Measurements from ENCODE around the gene SCNN1B. TPM values are rescaled to one million over a fixed set of nuclear protein-coding genes. Genes with fewer than 3 reads are reported as not detected.
"Not testable (repeated sequence)": the region's sequence is repeated elsewhere in the genome, so short reads cannot be mapped to it uniquely, and the experiment has no call there.

The SCNN1B gene
- total and polyA plus RNA-seq, 2 donors = 0.28 to 4.8 TPM

DNA sequence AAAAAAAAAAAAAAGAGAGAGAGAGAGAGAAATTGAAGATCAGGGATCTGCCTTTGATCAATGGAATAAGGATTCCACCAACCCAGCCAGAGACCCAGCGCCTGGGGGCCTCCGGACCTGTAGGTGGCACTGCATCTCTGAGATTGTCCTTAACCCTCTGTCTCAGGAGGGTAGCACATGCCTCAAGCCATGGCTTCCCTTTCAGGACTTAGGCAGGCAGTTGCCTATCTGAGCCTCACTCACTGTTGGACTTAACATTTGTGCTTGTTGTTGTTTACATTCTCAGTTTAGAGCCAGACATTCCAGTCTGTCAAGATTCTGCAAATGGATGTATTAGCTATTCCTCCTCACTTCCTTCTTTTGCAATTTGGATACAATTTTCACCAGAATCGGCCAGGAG, 5.1 kb upstream of the SCNN1B start:
- H3K36me3 ChIP-seq (ENCODE audit: control insufficient read depth in 2 of 2, insufficient read depth in 2 of 2, low read length in 1 of 2) = no peaks in the 10 kb centered on the region
- H3K4me1 ChIP-seq (ENCODE audit: control insufficient read depth in 2 of 2, insufficient read depth in 2 of 2, low read length in 2 of 2) = no peaks in the 10 kb centered on the region
- no peak for DNase-seq (ENCODE audit: low read depth in 6 of 9, low spot score in 9 of 9)
- no peak overlapping the region for H3K27ac ChIP-seq (ENCODE audit: low read depth in 1 of 2, low read length in 1 of 2)
- no peaks in the 10 kb centered on the region for H3K9me3 ChIP-seq (ENCODE audit: control insufficient read depth in 2 of 2, insufficient read depth in 1 of 2, low read length in 1 of 2)
- no peak overlapping the region for H3K4me3 ChIP-seq (ENCODE audit: low read length in 2 of 2)
- 93% methylated on average over 3 of the region's 3 CpGs for WGBS
- H3K27me3 ChIP-seq (ENCODE audit: control insufficient read depth in 2 of 2, insufficient read depth in 1 of 2, low read length in 1 of 2) = peaks cover 5 to 7% of the 10 kb centered on the region in 2 donors

DNA sequence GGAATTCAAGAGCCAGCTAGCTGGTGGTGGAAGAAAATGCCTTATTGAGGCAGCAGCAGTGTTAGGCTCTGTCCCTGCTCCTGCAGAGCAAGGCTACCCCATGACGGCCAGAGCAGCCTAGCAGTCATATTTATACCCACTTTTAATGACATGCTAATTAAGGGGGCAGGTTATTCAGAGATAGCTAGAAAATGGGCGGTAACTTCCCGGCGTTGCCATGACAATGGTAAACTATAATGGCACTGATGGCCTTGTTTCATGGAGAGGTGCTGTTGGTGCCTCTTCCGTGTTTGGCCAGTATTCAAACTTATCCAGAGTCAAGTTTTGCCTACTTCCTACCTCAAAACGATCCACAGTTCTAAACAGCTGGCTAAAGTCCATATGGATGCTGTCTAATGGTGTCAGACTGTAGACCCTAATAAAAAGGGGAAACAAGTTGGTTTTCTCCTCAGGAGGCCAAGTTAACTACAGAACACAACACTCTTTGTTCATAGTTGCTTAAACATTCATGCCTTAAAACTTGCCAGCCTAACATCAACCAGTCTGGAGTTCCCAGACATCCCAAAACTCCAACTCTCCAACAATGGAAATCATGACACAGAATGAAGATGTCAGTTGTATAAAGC, 3.7 kb upstream of the SCNN1B start:
- no peak overlapping the region for H3K27ac ChIP-seq (ENCODE audit: low read depth in 1 of 2, low read length in 1 of 2)
- peaks cover 14 to 20% of the 10 kb centered on the region in 2 donors for H3K27me3 ChIP-seq (ENCODE audit: control insufficient read depth in 2 of 2, insufficient read depth in 1 of 2, low read length in 1 of 2)
- H3K9me3 ChIP-seq (ENCODE audit: control insufficient read depth in 2 of 2, insufficient read depth in 1 of 2, low read length in 1 of 2) = no peaks in the 10 kb centered on the region
- WGBS = 79% methylated on average over 6 of the region's 6 CpGs
- DNase-seq (ENCODE audit: low read depth in 6 of 9, low spot score in 9 of 9) = no peak
- H3K36me3 ChIP-seq (ENCODE audit: control insufficient read depth in 2 of 2, insufficient read depth in 2 of 2, low read length in 1 of 2) = no peaks in the 10 kb centered on the region
- H3K4me3 ChIP-seq (ENCODE audit: low read length in 2 of 2) = no peak overlapping the region
- H3K4me1 ChIP-seq (ENCODE audit: control insufficient read depth in 2 of 2, insufficient read depth in 2 of 2, low read length in 2 of 2) = no peaks in the 10 kb centered on the region

DNA sequence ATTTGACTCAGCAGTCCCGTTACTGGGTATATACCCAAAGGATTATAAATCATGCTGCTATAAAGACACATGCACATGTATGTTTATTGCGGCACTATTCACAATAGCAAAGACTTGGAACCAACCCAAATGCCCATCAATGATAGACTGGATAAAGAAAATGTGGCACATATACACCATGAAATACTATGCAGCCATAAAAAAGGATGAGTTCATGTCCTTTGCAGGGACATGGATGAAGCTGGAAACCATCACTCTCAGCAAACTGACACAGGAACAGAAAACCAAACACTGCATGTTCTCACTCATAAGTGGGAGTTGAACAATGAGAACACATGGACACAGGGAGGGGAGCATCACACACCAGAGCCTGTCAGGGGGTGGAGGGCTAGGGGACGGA, 2.3 kb upstream of the SCNN1B start:
- not testable (repeated sequence) for H3K4me3 ChIP-seq (ENCODE audit: low read length in 2 of 2); H3K36me3 ChIP-seq (ENCODE audit: control insufficient read depth in 2 of 2, insufficient read depth in 2 of 2, low read length in 1 of 2); H3K9me3 ChIP-seq (ENCODE audit: control insufficient read depth in 2 of 2, insufficient read depth in 1 of 2, low read length in 1 of 2); H3K27ac ChIP-seq (ENCODE audit: low read depth in 1 of 2, low read length in 1 of 2); H3K4me1 ChIP-seq (ENCODE audit: control insufficient read depth in 2 of 2, insufficient read depth in 2 of 2, low read length in 2 of 2); DNase-seq (ENCODE audit: low read depth in 6 of 9, low spot score in 9 of 9)
- peaks cover 14 to 24% of the 10 kb centered on the region in 2 donors for H3K27me3 ChIP-seq (ENCODE audit: control insufficient read depth in 2 of 2, insufficient read depth in 1 of 2, low read length in 1 of 2)
- whole genome bisulfite sequencing = 44% methylated on average over 2 of the region's 3 CpGs

DNA sequence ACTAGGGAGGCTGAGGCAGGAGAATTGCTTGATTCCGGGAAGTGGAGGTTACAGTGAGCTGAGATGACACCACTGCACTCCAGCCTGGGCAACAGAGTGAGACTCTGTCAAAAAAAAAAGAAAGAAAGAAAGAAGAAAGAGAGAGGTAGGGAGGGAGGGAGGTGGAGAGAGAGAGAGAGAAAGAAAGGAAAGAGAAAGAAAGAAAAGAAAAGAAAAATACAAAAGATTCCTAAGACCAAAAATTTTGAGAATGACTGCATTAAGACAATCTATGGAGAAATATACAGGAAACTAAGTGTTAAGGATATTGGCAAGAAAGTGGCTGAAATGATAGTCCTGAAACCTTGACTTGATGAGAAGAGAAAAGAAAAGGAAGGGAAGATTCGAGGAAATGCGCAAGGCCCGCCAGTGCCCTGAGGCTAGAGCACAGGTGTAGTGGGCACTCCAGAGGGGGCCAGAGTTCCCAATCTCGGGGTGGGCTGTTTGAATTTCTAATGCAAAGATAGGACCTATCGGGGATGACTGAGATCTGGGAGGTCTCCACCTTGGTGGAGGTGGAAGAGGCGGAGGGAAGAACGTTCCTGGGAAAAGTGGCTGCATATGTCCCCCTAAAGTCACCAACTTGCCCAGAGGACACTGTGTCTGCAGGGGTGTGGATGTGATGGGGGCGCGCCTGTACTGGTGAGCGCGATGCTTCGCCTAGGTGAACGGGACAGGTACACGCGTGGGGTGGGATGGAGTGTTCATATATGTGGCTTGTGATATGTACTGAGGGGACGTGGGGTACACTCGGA, 654 bp upstream of the SCNN1B start:
- Histone ChIP-seq H3K36me3 (ENCODE audit: control insufficient read depth in 2 of 2, insufficient read depth in 2 of 2, low read length in 1 of 2) (no peaks in the 10 kb centered on the region), H3K4me1 (ENCODE audit: control insufficient read depth in 2 of 2, insufficient read depth in 2 of 2, low read length in 2 of 2) (no peaks in the 10 kb centered on the region), H3K27ac (ENCODE audit: low read depth in 1 of 2, low read length in 1 of 2) (no peak overlapping the region), H3K27me3 (ENCODE audit: control insufficient read depth in 2 of 2, insufficient read depth in 1 of 2, low read length in 1 of 2) (peaks cover 14 to 25% of the 10 kb centered on the region in 2 donors), H3K4me3 (ENCODE audit: low read length in 2 of 2) (no peak overlapping the region), H3K9me3 (ENCODE audit: control insufficient read depth in 2 of 2, insufficient read depth in 1 of 2, low read length in 1 of 2) (no peaks in the 10 kb centered on the region)
- no peak for DNase-seq (ENCODE audit: low read depth in 6 of 9, low spot score in 9 of 9)
- 25% methylated on average over 18 of the region's 18 CpGs for WGBS

DNA sequence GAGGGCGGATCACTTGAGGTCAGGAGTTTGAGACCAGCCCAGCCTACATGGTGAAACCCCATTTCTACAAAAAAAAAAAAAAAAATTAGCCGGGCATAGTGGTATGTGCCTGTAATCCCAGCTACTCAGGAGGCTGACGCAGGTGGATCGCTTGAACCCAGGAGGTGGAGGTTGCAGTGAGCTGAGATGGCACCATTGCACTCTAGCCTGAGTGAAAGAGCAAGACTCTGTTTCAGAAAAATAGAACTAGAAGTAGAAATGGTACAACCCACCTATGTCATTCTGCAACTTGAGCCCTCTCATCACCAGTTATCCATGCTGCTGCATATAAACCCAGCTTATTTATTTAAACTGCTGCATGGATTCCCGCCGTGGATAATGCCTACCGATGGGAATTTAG, 1.6 kb downstream of the SCNN1B start:
- Histone ChIP-seq H3K9me3 (ENCODE audit: control insufficient read depth in 2 of 2, insufficient read depth in 1 of 2, low read length in 1 of 2) (no peaks in the 10 kb centered on the region), H3K36me3 (ENCODE audit: control insufficient read depth in 2 of 2, insufficient read depth in 2 of 2, low read length in 1 of 2) (no peaks in the 10 kb centered on the region), H3K27me3 (ENCODE audit: control insufficient read depth in 2 of 2, insufficient read depth in 1 of 2, low read length in 1 of 2) (peaks cover 14 to 25% of the 10 kb centered on the region in 2 donors), H3K4me1 (ENCODE audit: control insufficient read depth in 2 of 2, insufficient read depth in 2 of 2, low read length in 2 of 2) (no peaks in the 10 kb centered on the region), H3K27ac (ENCODE audit: low read depth in 1 of 2, low read length in 1 of 2) (no peak overlapping the region), H3K4me3 (ENCODE audit: low read length in 2 of 2) (no peak overlapping the region)
- WGBS = 94% methylated on average over 7 of the region's 7 CpGs
- no peak for DNase-seq (ENCODE audit: low read depth in 6 of 9, low spot score in 9 of 9)

DNA sequence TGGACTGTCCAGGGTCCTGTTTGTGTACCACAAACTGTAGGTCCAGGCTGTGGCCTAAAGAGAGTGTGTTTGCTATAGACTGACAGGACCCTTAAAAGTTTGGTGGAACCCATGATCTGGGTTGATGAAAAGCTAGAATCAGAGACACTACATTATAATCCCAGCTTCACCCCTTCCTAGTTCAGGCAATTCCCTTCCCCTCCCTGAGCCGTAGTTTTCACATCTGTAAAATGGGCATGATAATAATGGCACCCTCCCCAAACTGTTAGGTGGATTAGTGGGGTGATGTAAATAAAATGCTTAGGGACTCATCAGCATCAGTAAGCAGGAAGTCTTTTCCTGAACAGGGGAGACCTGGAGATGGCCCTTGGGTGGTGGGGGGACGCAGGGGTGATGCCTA, 2.5 kb downstream of the SCNN1B start:
- H3K4me3 ChIP-seq (ENCODE audit: low read length in 2 of 2) = no peak overlapping the region
- H3K4me1 ChIP-seq (ENCODE audit: control insufficient read depth in 2 of 2, insufficient read depth in 2 of 2, low read length in 2 of 2) = no peaks in the 10 kb centered on the region
- WGBS = 99% methylated on average over 2 of the region's 2 CpGs
- H3K9me3 ChIP-seq (ENCODE audit: control insufficient read depth in 2 of 2, insufficient read depth in 1 of 2, low read length in 1 of 2) = no peaks in the 10 kb centered on the region
- DNase-seq (ENCODE audit: low read depth in 6 of 9, low spot score in 9 of 9) = no peak
- peaks cover 14 to 25% of the 10 kb centered on the region in 2 donors for H3K27me3 ChIP-seq (ENCODE audit: control insufficient read depth in 2 of 2, insufficient read depth in 1 of 2, low read length in 1 of 2)
- no peak overlapping the region for H3K27ac ChIP-seq (ENCODE audit: low read depth in 1 of 2, low read length in 1 of 2)
- H3K36me3 ChIP-seq (ENCODE audit: control insufficient read depth in 2 of 2, insufficient read depth in 2 of 2, low read length in 1 of 2) = no peaks in the 10 kb centered on the region

DNA sequence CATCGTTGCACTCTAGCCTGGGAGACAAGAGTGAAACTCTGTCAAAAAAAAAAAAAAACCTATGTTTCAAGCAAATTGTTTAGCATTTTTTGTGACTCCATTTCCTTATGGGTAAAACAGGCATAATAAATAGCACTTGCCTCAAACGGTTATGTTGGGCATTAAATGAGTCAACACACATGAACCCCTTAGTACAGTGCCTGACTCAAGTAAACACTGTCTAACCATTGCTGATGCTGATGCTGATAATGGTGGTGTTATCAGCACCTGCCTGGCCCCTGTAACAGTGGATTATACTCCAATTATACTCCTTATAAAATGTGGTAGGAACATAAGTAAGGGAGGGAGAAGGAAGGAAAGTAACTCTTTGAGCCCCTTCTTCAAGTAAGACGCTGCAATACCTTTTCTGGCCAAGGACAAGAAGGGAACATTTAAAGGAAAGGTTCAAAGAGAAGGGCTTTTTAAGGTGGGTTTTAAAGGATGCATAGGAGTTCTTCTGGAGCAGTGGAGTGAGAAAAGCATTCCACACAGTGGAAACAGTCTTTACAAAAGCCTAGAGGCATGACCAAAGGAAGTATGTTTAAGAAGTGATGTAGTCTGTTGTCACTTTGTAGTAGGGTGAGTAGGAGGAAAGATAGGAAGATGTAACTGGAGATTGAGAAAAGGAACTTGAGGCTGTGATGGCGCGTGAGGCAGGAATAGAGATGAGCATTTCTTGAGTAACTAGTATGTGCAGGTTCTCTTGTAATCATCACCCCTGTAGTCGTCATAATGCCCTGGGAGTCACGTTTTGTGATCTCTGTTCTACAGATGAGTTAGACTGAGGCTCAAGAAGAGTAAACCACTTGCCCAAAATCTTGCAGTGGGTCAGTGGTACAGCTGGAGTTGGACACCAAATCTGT, 4.3 kb downstream of the SCNN1B start:
- Histone ChIP-seq H3K27me3 (ENCODE audit: control insufficient read depth in 2 of 2, insufficient read depth in 1 of 2, low read length in 1 of 2) (peaks cover 14 to 24% of the 10 kb centered on the region in 2 donors), H3K4me3 (ENCODE audit: low read length in 2 of 2) (no peak overlapping the region), H3K9me3 (ENCODE audit: control insufficient read depth in 2 of 2, insufficient read depth in 1 of 2, low read length in 1 of 2) (no peaks in the 10 kb centered on the region), H3K4me1 (ENCODE audit: control insufficient read depth in 2 of 2, insufficient read depth in 2 of 2, low read length in 2 of 2) (no peaks in the 10 kb centered on the region), H3K27ac (ENCODE audit: low read depth in 1 of 2, low read length in 1 of 2) (no peak overlapping the region), H3K36me3 (ENCODE audit: control insufficient read depth in 2 of 2, insufficient read depth in 2 of 2, low read length in 1 of 2) (no peaks in the 10 kb centered on the region)
- 92% methylated on average over 7 of the region's 7 CpGs for WGBS
- no peak for DNase-seq (ENCODE audit: low read depth in 6 of 9, low spot score in 9 of 9)

DNA sequence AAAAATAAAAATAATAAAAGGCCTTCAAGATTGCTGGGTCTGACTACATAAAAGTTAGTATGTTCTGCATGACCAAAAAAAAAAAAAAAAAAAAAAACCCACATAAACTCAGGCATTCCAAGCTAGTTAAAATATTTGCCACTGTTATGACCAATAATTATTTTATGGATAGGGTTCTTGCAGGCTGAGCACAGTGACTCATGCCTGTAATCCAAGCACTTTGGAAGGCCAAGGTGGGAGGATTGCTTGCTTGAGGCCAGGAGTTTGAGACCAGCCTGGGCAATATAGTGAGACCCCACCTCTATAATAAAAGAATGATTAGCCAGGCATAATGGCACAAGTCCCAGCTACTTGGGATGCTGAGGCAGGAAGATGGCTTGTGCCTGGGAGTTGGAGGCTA, 8.1 kb downstream of the SCNN1B start:
- no peak for DNase-seq (ENCODE audit: low read depth in 6 of 9, low spot score in 9 of 9)
- Histone ChIP-seq H3K4me1 (ENCODE audit: control insufficient read depth in 2 of 2, insufficient read depth in 2 of 2, low read length in 2 of 2) (no peaks in the 10 kb centered on the region), H3K36me3 (ENCODE audit: control insufficient read depth in 2 of 2, insufficient read depth in 2 of 2, low read length in 1 of 2) (no peaks in the 10 kb centered on the region), H3K27ac (ENCODE audit: low read depth in 1 of 2, low read length in 1 of 2) (no peak overlapping the region), H3K4me3 (ENCODE audit: low read length in 2 of 2) (no peak overlapping the region), H3K9me3 (ENCODE audit: control insufficient read depth in 2 of 2, insufficient read depth in 1 of 2, low read length in 1 of 2) (no peaks in the 10 kb centered on the region), H3K27me3 (ENCODE audit: control insufficient read depth in 2 of 2, insufficient read depth in 1 of 2, low read length in 1 of 2) (no peaks in the 10 kb centered on the region)

DNA sequence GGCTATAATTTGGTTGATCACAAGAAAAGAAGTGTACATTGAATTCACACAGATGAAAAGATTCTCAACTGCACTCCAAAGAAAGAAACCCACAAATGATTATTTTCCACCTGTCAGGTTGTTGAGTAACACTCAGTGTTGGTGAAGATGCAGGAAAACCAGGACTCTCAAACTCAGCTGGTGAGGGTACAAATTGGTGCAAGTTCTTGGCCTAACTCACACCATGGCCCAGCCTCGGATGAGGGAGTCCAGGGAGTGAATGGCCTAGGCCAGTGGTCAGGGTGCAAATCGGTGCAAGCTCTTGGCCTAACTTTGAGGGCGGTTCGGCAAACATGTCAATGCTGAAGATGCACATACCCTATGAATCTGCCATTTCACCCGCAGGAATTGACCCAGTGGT, 8.6 kb downstream of the SCNN1B start:
- Histone ChIP-seq H3K4me3 (ENCODE audit: low read length in 2 of 2) (no peak overlapping the region), H3K9me3 (ENCODE audit: control insufficient read depth in 2 of 2, insufficient read depth in 1 of 2, low read length in 1 of 2) (no peaks in the 10 kb centered on the region), H3K27me3 (ENCODE audit: control insufficient read depth in 2 of 2, insufficient read depth in 1 of 2, low read length in 1 of 2) (no peaks in the 10 kb centered on the region), H3K27ac (ENCODE audit: low read depth in 1 of 2, low read length in 1 of 2) (no peak overlapping the region), H3K4me1 (ENCODE audit: control insufficient read depth in 2 of 2, insufficient read depth in 2 of 2, low read length in 2 of 2) (no peaks in the 10 kb centered on the region), H3K36me3 (ENCODE audit: control insufficient read depth in 2 of 2, insufficient read depth in 2 of 2, low read length in 1 of 2) (no peaks in the 10 kb centered on the region)
- WGBS = 97% methylated on average over 5 of the region's 5 CpGs
- no peak for DNase-seq (ENCODE audit: low read depth in 6 of 9, low spot score in 9 of 9)

Measured in thymus (tissue), 11 donors.